ENCODE results near the gene WDFY1.

WDFY1 gene

GRCh38 chr2:223944703-223945531 lies at the start of gene WDFY1 (continued):
- TF ChIP-seq ZNF391 (tag by site-specific recombination; IDR thresholded peaks at IDR 0.05; ENCODE audit: borderline replicate concordance, low read depth) (no peak), ZFP41 (tag by site-specific recombination; IDR thresholded peaks at IDR 0.05; ENCODE audit: borderline replicate concordance) (no peak), ZNF692 (tag by site-specific recombination; IDR thresholded peaks at IDR 0.05) (peak; percentile 86), ZNF48 (tag by site-specific recombination; IDR thresholded peaks at IDR 0.05) (no peak), ZNF423 (tag by site-specific recombination; IDR thresholded peaks at IDR 0.05) (no peak), ZNF654 (tag by site-specific recombination; IDR thresholded peaks at IDR 0.05; ENCODE audit: low read depth) (no peak), ZSCAN30 (tag by site-specific recombination; IDR thresholded peaks at IDR 0.05) (peak; percentile 82), RBAK (tag by site-specific recombination; IDR thresholded peaks at IDR 0.05) (no peak), GLI2 (tag by site-specific recombination; IDR thresholded peaks at IDR 0.05; ENCODE audit: borderline replicate concordance, low read depth) (no peak), ZNF658 (tag by site-specific recombination; IDR thresholded peaks at IDR 0.05) (no peak), ZNF184 (tag by site-specific recombination; IDR thresholded peaks at IDR 0.05) (no peak), ZNF843 (tag by site-specific recombination; IDR thresholded peaks at IDR 0.05) (no peak), TRIM28 (IDR thresholded peaks at IDR 0.05; ENCODE audit: borderline replicate concordance, low read length) (no peak), ZNF561 (tag by site-specific recombination; IDR thresholded peaks at IDR 0.05; ENCODE audit: borderline replicate concordance) (peak; percentile 88), ZSCAN16 (tag by site-specific recombination; IDR thresholded peaks at IDR 0.05) (no peak), ZNF416 (tag by site-specific recombination; IDR thresholded peaks at IDR 0.05) (no peak), ZNF629 (tag by site-specific recombination; IDR thresholded peaks at IDR 0.05) (peak; percentile 12; the same call in 1 of the 2 replicates), ZNF335 (tag by site-specific recombination; conservative IDR thresholded peaks at IDR 0.05) (peak; percentile 94), SP2 (tag by site-specific recombination; IDR thresholded peaks at IDR 0.05) (0 out of 2 replicates have a peak, but pooled peaks have one; percentile 14), SCRT1 (tag by site-specific recombination; IDR thresholded peaks at IDR 0.05; ENCODE audit: borderline replicate concordance) (no peak), ZNF341 (tag by site-specific recombination; IDR thresholded peaks at IDR 0.05; ENCODE audit: low read depth) (no peak), ELK4 (IDR thresholded peaks at IDR 0.05; ENCODE audit: borderline replicate concordance, low read depth, low read length) (no peak), ZNF223 (tag by site-specific recombination; IDR thresholded peaks at IDR 0.05) (no peak), ZIC2 (tag by site-specific recombination; IDR thresholded peaks at IDR 0.05) (peak; percentile 23; the same call in 1 of the 2 replicates), ZNF701 (tag by site-specific recombination; IDR thresholded peaks at IDR 0.05) (no peak), ZNF221 (tag by site-specific recombination; IDR thresholded peaks at IDR 0.05; ENCODE audit: borderline replicate concordance) (no peak)
- TF ChIP-seq, protein P1, sequence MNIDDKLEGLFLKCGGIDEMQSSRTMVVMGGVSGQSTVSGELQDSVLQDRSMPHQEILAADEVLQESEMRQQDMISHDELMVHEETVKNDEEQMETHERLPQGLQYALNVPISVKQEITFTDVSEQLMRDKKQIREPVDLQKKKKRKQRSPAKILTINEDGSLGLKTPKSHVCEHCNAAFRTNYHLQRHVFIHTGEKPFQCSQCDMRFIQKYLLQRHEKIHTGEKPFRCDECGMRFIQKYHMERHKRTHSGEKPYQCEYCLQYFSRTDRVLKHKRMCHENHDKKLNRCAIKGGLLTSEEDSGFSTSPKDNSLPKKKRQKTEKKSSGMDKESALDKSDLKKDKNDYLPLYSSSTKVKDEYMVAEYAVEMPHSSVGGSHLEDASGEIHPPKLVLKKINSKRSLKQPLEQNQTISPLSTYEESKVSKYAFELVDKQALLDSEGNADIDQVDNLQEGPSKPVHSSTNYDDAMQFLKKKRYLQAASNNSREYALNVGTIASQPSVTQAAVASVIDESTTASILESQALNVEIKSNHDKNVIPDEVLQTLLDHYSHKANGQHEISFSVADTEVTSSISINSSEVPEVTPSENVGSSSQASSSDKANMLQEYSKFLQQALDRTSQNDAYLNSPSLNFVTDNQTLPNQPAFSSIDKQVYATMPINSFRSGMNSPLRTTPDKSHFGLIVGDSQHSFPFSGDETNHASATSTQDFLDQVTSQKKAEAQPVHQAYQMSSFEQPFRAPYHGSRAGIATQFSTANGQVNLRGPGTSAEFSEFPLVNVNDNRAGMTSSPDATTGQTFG (tag by site-specific recombination; IDR thresholded peaks at IDR 0.05; ENCODE audit: borderline replicate concordance), result no peak
- TF ChIP-seq, protein P2, sequence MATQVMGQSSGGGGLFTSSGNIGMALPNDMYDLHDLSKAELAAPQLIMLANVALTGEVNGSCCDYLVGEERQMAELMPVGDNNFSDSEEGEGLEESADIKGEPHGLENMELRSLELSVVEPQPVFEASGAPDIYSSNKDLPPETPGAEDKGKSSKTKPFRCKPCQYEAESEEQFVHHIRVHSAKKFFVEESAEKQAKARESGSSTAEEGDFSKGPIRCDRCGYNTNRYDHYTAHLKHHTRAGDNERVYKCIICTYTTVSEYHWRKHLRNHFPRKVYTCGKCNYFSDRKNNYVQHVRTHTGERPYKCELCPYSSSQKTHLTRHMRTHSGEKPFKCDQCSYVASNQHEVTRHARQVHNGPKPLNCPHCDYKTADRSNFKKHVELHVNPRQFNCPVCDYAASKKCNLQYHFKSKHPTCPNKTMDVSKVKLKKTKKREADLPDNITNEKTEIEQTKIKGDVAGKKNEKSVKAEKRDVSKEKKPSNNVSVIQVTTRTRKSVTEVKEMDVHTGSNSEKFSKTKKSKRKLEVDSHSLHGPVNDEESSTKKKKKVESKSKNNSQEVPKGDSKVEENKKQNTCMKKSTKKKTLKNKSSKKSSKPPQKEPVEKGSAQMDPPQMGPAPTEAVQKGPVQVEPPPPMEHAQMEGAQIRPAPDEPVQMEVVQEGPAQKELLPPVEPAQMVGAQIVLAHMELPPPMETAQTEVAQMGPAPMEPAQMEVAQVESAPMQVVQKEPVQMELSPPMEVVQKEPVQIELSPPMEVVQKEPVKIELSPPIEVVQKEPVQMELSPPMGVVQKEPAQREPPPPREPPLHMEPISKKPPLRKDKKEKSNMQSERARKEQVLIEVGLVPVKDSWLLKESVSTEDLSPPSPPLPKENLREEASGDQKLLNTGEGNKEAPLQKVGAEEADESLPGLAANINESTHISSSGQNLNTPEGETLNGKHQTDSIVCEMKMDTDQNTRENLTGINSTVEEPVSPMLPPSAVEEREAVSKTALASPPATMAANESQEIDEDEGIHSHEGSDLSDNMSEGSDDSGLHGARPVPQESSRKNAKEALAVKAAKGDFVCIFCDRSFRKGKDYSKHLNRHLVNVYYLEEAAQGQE (tag by site-specific recombination; IDR thresholded peaks at IDR 0.05), result no peak; the same call in 1 of the 2 replicates
- TF ChIP-seq, protein P3, sequence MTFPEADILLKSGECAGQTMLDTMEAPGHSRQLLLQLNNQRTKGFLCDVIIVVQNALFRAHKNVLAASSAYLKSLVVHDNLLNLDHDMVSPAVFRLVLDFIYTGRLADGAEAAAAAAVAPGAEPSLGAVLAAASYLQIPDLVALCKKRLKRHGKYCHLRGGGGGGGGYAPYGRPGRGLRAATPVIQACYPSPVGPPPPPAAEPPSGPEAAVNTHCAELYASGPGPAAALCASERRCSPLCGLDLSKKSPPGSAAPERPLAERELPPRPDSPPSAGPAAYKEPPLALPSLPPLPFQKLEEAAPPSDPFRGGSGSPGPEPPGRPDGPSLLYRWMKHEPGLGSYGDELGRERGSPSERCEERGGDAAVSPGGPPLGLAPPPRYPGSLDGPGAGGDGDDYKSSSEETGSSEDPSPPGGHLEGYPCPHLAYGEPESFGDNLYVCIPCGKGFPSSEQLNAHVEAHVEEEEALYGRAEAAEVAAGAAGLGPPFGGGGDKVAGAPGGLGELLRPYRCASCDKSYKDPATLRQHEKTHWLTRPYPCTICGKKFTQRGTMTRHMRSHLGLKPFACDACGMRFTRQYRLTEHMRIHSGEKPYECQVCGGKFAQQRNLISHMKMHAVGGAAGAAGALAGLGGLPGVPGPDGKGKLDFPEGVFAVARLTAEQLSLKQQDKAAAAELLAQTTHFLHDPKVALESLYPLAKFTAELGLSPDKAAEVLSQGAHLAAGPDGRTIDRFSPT (tag by site-specific recombination; IDR thresholded peaks at IDR 0.05), result no peak
